ENCODE measurements around the gene SRPK1.
"Not testable (repeated sequence)": the region's sequence is repeated elsewhere in the genome, so short reads cannot be mapped to it uniquely, and the experiment has no call there.

SRPK1 gene

DNA sequence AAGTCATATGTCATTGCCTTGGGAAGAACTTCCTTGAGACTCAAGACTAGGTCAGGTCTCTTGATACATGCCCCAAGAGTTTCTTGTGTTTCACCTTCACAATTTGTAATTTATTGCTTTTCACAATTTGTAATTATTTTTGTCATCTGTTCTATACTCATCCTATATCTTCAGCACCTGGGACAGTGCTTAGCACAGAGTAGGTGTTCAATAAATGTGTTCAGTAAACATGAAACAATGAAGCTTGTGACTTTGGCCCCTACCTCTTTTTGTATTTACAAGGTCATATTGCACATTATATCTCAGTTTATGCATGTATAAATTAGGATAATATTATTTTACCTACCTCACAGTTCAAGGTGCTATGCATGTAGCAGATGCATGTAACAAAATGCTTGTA lies 21.5 kb upstream of the SRPK1 start:
- no peaks in the 10 kb centered on the region for H3F3A ChIP-seq (ENCODE audit: control insufficient read depth, insufficient read depth)
- no peaks in the 10 kb centered on the region for H4K20me1 ChIP-seq (ENCODE audit: control insufficient read depth, insufficient read depth, low read depth, low read length)
- H3K4me1 ChIP-seq (ENCODE audit: control insufficient read depth, low read length), result no peaks in the 10 kb centered on the region
- no peaks in the 10 kb centered on the region for H3K36me3 ChIP-seq (ENCODE audit: control insufficient read depth, low read length)
- no peak overlapping the region for H3K27ac ChIP-seq (ENCODE audit: low read depth, low read length)
- no peaks in the 10 kb centered on the region; the same call in 1 of the 2 replicates for H3K9me3 ChIP-seq (ENCODE audit: control insufficient read depth, insufficient read depth, low read length)
- H3K9me2 ChIP-seq (replicated peaks; ENCODE audit: control insufficient read depth, low read length), result no peaks in the 10 kb centered on the region
- H3K79me2 ChIP-seq (ENCODE audit: control insufficient read depth, low read length), result no peaks in the 10 kb centered on the region
- no peak overlapping the region for H3K4me2 ChIP-seq (ENCODE audit: low read length)
- no peaks in the 10 kb centered on the region for H3K27me3 ChIP-seq (ENCODE audit: control insufficient read depth, low read length)
- TF ChIP-seq, protein P1, sequence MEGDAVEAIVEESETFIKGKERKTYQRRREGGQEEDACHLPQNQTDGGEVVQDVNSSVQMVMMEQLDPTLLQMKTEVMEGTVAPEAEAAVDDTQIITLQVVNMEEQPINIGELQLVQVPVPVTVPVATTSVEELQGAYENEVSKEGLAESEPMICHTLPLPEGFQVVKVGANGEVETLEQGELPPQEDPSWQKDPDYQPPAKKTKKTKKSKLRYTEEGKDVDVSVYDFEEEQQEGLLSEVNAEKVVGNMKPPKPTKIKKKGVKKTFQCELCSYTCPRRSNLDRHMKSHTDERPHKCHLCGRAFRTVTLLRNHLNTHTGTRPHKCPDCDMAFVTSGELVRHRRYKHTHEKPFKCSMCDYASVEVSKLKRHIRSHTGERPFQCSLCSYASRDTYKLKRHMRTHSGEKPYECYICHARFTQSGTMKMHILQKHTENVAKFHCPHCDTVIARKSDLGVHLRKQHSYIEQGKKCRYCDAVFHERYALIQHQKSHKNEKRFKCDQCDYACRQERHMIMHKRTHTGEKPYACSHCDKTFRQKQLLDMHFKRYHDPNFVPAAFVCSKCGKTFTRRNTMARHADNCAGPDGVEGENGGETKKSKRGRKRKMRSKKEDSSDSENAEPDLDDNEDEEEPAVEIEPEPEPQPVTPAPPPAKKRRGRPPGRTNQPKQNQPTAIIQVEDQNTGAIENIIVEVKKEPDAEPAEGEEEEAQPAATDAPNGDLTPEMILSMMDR (IDR thresholded peaks at IDR 0.05; ENCODE audit: low read depth, low read length, poor library complexity, severe bottlenecking), result no peak
- no peak for TF ChIP-seq EZH2phosphoT487 (IDR thresholded peaks at IDR 0.05; ENCODE audit: borderline replicate concordance, low read length)
- H3K4me3 ChIP-seq (ENCODE audit: low read length), result no peak overlapping the region

DNA sequence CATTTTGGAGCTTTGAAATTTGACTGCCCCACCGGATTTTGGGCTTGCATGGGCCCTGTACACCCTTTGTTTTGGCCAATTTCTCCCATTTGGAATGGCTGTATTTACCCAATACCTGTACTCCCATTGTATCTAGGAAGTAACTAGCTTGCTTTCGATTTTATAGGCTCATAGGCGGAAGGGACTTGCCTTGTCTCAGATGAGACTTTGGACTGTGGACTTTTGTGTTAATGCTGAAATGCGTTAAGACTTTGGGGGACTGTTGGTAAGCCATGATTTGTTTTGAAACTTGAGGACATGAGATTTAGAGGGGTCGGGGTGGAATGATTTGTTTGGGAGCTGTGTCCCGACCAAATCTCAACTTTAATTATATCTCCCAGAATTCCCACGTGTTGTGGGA lies 20.3 kb upstream of the SRPK1 start:
- H3K27me3 ChIP-seq (ENCODE audit: control insufficient read depth, low read length); H3K9me2 ChIP-seq (replicated peaks; ENCODE audit: control insufficient read depth, low read length); H3K4me3 ChIP-seq (ENCODE audit: low read length); H3K9me3 ChIP-seq (ENCODE audit: control insufficient read depth, insufficient read depth, low read length); H3F3A ChIP-seq (ENCODE audit: control insufficient read depth, insufficient read depth); H3K27ac ChIP-seq (ENCODE audit: low read depth, low read length); H3K4me2 ChIP-seq (ENCODE audit: low read length); H4K20me1 ChIP-seq (ENCODE audit: control insufficient read depth, insufficient read depth, low read depth, low read length); H3K79me2 ChIP-seq (ENCODE audit: control insufficient read depth, low read length); H3K36me3 ChIP-seq (ENCODE audit: control insufficient read depth, low read length); H3K4me1 ChIP-seq (ENCODE audit: control insufficient read depth, low read length): not testable (repeated sequence)

DNA sequence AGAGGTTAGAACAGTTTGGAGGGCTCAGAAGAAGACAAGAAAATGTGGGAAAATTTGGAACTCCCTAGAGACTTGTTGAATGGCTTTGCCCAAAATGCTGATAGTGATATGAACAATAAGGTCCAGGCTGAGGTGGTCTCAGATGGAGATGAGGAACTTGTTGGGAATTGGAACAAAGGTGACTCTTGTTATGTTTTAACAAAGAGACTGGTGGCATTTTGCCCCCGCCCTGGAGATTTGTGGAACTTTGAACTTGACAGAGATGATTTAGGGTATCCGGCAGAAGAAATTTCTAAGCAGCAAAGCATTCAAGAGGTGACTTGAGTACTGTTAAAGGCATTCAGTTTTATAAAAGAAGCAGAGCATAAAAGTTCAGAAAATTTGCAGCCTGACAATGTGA lies 19.1 kb upstream of the SRPK1 start:
- H3K27ac ChIP-seq (ENCODE audit: low read depth, low read length); H3K27me3 ChIP-seq (ENCODE audit: control insufficient read depth, low read length); H3K36me3 ChIP-seq (ENCODE audit: control insufficient read depth, low read length); H3K79me2 ChIP-seq (ENCODE audit: control insufficient read depth, low read length); H3K4me3 ChIP-seq (ENCODE audit: low read length); H3K9me3 ChIP-seq (ENCODE audit: control insufficient read depth, insufficient read depth, low read length); H3F3A ChIP-seq (ENCODE audit: control insufficient read depth, insufficient read depth); H4K20me1 ChIP-seq (ENCODE audit: control insufficient read depth, insufficient read depth, low read depth, low read length); H3K4me1 ChIP-seq (ENCODE audit: control insufficient read depth, low read length); H3K4me2 ChIP-seq (ENCODE audit: low read length); H3K9me2 ChIP-seq (replicated peaks; ENCODE audit: control insufficient read depth, low read length): not testable (repeated sequence)

DNA sequence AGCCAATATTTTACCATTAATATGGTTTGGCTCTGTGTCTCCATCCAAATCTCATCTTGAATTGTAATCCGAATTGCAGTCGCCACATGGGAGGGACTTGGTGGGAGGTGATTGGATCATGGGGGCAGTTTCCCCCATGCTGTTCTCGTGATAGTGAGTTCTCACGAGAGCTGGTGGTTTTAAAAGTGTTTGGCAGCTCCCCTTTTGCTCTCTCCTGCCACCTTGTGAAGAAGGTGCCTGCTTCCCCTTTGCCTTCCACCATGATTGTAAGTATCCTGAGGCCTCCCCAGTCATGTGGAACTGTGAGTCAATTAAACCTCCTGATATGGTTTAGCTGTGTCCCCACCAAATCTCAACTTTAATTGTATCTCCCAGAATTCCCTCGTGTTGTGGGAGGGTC lies 18.4 kb upstream of the SRPK1 start:
- H3K27ac ChIP-seq (ENCODE audit: low read depth, low read length); H4K20me1 ChIP-seq (ENCODE audit: control insufficient read depth, insufficient read depth, low read depth, low read length); H3K4me3 ChIP-seq (ENCODE audit: low read length); H3K9me3 ChIP-seq (ENCODE audit: control insufficient read depth, insufficient read depth, low read length); H3K79me2 ChIP-seq (ENCODE audit: control insufficient read depth, low read length); H3K4me1 ChIP-seq (ENCODE audit: control insufficient read depth, low read length); H3K36me3 ChIP-seq (ENCODE audit: control insufficient read depth, low read length); H3K4me2 ChIP-seq (ENCODE audit: low read length); H3K9me2 ChIP-seq (replicated peaks; ENCODE audit: control insufficient read depth, low read length); H3F3A ChIP-seq (ENCODE audit: control insufficient read depth, insufficient read depth); H3K27me3 ChIP-seq (ENCODE audit: control insufficient read depth, low read length): not testable (repeated sequence)

DNA sequence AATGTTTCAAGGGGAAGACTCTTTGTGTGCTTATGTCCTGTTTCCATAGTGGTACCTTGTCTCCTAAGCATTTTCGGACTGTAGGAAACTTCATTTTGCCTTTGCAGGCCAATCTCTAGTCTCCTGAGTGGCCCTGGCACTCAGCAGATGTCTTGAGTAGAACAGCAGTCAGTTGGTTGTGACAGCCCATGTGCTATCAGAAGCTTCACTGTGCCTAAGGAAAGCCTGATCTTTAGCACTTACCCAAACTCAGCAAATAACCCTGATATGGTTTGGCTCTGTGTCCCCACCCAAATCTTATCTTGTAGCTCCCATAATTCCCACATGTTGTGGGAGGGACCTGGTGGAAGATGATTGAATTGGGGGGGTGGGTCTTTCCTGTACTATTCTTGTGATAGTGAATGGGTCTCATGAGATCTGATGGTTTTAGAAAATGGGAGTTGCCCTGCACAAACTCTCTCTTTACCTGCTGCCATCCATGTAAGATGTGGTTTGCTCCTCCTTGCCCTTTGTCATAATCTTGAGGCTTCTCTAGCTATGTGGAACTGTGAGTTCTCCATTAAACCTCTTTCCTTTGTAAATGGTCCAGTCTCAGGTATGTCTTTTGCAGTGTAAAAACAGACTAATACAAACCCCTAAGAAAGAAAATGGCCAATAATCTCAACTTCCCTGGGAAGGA lies 15.9 kb upstream of the SRPK1 start:
- H3K9me3 ChIP-seq (ENCODE audit: control insufficient read depth, insufficient read depth, low read length), result peaks cover 6% of the 10 kb centered on the region; the same call in 1 of the 2 replicates
- TF ChIP-seq, protein P1 (IDR thresholded peaks at IDR 0.05; ENCODE audit: low read depth, low read length, poor library complexity, severe bottlenecking), result no peak
- TF ChIP-seq EZH2phosphoT487 (IDR thresholded peaks at IDR 0.05; ENCODE audit: borderline replicate concordance, low read length), result no peak
- no peak overlapping the region for H3K4me3 ChIP-seq (ENCODE audit: low read length)
- H3K36me3 ChIP-seq (ENCODE audit: control insufficient read depth, low read length), result no peaks in the 10 kb centered on the region
- H4K20me1 ChIP-seq (ENCODE audit: control insufficient read depth, insufficient read depth, low read depth, low read length), result no peaks in the 10 kb centered on the region
- no peak overlapping the region for H3K4me2 ChIP-seq (ENCODE audit: low read length)
- H3F3A ChIP-seq (ENCODE audit: control insufficient read depth, insufficient read depth), result no peaks in the 10 kb centered on the region
- H3K9me2 ChIP-seq (replicated peaks; ENCODE audit: control insufficient read depth, low read length), result no peaks in the 10 kb centered on the region
- peaks cover 3% of the 10 kb centered on the region; the same call in 1 of the 2 replicates for H3K27me3 ChIP-seq (ENCODE audit: control insufficient read depth, low read length)
- H3K4me1 ChIP-seq (ENCODE audit: control insufficient read depth, low read length), result no peaks in the 10 kb centered on the region
- H3K79me2 ChIP-seq (ENCODE audit: control insufficient read depth, low read length), result no peaks in the 10 kb centered on the region
- H3K27ac ChIP-seq (ENCODE audit: low read depth, low read length), result no peak overlapping the region

Measured in DOHH2 (cell line).